Inflammatory macrophage treated with lipopolysaccharide for 1 hour (primary cell): Measurements from ENCODE around the gene BTNL3.
"Not testable (repeated sequence)": the region's sequence is repeated elsewhere in the genome, so short reads cannot be mapped to it uniquely, and the experiment has no call there.

Experiments used
- DNase-seq, 2 donors: peaks; one replicate each; pipeline ENCODE4 v3.0.0-alpha.2; 2020 to 2022

Gene BTNL3, protein sequence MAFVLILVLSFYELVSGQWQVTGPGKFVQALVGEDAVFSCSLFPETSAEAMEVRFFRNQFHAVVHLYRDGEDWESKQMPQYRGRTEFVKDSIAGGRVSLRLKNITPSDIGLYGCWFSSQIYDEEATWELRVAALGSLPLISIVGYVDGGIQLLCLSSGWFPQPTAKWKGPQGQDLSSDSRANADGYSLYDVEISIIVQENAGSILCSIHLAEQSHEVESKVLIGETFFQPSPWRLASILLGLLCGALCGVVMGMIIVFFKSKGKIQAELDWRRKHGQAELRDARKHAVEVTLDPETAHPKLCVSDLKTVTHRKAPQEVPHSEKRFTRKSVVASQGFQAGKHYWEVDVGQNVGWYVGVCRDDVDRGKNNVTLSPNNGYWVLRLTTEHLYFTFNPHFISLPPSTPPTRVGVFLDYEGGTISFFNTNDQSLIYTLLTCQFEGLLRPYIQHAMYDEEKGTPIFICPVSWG

GRCh38 chr5:180988592-180988991, at the start of gene BTNL3:
Gene BTNL3, plus strand, starts transcription at chr5:180988846. Its CDS starts 183 bp downstream, at chr5:180989029.
- DNase-seq, result no peak

GRCh38 chr5:180950291-180950949, 38.2 kb upstream of the BTNL3 start:
- no peak for DNase-seq

- no peak for DNase-seq
These were observed 29.0 kb upstream of the BTNL3 start for GRCh38 chr5:180959661-180960060.

GRCh38 chr5:180960209-180960608, 28.4 kb upstream of the BTNL3 start:
- no peak for DNase-seq

- no peak for DNase-seq
These were observed 19.2 kb upstream of the BTNL3 start for GRCh38 chr5:180969406-180969805.

DNA sequence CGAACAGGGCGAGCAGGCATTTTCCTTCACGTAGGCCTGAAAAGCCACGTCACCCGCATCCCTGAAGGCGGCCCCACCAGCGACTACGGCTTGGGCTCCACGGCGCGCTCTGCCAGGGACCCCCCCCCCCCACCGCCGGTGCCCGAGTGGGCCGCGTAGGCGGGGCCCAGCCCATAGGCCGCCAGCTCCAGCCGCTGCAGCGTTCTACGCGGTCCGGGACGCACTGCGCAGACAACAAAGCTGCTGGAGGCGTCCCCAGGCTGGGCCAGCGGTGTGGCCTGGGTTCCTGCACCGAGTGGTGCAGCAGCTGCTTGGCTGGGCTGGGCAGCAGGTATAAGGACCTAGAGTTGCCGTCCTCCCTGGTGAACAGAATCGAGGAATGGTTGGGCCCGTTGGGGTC, 18.3 kb upstream of the BTNL3 start:
- no peak for DNase-seq

- no peak for DNase-seq
These were observed 17.8 kb upstream of the BTNL3 start for GRCh38 chr5:180970875-180971274.

DNA sequence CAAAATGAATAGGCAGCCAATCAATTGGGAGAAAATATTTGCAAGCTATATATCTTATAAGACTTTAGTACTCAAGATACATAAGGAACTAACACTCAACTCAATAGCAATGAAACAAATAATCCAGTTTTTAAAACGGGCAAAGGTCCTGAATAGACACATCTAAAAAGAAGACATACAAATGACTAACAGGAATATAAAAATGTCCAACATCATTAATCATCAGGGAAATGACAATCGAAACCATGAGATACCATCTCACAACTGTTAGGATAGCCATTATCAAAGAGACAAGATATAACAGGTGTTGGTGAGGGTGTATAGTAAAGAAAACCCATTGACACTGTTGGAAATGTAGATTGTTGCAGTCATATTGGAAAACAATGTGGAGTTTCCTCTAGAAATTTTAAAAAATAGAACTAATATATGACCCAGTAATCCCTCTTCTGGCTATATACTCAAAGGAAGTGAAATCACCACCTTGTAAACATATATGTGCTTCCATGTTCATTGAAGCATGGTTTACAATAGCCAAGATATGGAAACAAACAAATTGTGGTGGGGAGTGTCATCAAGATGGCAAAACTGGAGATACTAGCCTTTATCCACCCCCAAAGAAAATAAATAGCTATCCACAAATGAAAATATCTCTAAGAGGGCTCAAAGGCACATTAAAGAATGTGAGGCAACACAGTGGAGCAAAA, 13.9 kb upstream of the BTNL3 start:
- DNase-seq, result no peak

DNA sequence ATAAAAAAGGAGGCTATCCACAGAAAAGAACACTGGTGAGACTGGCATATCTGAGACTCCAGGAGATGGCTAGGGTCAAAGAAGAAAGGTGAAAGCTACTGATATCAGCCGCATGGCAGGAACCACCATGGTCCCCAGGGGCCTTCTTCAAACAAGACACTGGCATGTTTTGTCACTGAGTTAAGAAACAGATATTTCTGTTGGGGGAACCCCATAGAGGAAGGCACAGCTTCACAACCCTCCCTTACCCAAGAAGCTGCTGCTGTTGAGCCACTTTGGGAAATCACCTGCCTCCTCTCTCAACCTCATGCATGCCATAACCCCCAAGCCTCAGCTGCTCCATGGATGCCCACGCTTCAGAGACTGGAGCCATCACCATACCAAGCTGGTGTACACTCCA, 13.3 kb upstream of the BTNL3 start:
- peak in 1 of 2 donors; percentile 21 for DNase-seq

DNA sequence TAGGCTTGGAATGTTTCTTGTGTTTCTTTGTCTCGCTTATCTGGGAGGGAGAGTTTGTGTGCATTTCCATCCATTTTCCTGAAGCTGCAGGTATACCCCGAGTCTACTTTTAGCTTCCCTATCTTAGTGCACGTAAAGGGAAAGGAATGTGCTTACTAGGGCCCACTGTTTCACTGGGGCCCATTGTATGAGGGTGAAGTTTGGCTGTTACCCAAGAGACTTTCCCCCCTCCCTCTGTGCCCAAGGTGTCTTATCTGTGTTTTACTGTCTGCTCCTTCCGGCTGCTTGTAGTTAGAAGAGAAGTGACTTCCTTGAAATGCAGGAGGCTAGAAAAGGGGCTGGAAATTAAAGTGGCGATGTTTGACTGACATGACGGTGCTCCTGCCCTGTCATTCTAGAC, 12.1 kb upstream of the BTNL3 start:
- no peak for DNase-seq

GRCh38 chr5:180977852-180978251, 10.8 kb upstream of the BTNL3 start:
- no peak for DNase-seq

- DNase-seq, result no peak
These were observed 6.5 kb upstream of the BTNL3 start for GRCh38 chr5:180982008-180982741.

DNA sequence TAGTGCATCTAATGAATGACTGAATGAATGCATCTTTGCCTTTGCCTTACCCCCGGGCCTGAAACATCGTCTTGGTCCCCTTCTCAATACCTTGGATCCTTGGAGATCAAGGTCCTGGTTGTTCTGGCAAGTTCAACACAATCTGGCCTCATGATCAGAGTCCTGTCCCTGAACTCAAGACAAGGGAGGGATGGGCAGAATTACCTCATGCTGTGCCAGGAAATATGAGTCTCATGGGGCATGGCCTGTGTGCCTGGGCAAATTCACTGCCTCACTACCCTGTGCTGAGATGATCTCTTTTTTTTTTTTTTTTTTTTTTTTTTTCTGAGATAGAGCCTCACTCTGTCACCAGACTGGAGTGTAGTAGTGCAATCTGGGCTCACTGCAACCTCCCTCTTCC, 630 bp upstream of the BTNL3 start:
- DNase-seq, result no peak

DNA sequence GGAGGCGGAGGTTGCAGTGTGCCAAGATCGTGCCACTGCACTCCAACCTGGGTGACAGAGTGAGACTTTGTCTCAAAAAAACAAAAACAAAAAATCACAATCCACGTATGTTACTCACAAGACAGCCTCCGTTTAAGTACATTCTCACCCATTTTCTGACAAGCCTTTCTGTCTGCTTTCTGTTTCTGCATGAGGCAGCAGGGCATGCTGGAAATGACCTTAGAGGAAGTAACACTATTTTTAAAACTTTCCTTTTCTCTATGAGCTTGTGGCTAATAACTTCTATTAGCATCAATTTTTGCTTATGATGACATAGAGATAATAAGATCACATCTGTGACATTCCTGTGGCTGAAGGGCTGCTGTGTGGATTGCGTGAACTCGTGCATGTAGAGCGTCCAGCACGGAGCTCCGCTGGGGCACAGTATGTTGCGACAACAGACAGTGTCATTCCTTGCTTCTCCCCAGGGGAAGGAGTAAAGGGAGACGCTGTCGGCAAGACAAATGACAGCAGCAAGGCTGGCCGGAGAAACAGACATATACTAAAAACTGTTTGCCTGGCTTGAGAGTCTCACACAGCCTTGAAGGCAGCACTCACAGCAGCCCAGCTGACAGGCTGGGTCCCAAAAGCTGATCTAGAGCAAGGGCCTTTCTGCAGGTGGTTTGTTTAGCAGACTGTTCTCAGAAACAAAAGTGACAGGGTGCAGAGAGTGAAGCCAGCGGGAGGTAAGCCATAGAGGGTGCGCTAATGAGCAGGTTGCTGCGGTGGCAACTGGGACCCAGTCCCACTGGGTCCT, 1.6 kb downstream of the BTNL3 start:
- no peak for DNase-seq

DNA sequence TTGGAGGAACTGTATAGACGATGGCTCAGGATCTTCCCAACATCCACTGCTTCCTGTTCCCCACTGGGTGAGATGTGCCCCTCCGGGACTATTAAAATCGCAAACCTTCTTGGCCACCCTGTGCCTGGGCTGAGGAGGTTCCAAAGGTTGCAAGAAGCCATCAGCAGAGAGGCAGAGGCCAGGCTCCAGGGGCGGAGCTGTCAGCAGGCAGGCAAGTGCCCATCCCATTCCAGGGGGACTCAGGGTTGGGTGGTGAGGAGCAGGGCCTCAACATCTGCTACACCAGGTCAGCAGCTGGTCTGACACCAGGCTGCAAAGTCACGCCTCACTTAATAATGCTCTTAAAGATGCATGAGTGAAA, 2.2 kb downstream of the BTNL3 start:
- no peak for DNase-seq

DNA sequence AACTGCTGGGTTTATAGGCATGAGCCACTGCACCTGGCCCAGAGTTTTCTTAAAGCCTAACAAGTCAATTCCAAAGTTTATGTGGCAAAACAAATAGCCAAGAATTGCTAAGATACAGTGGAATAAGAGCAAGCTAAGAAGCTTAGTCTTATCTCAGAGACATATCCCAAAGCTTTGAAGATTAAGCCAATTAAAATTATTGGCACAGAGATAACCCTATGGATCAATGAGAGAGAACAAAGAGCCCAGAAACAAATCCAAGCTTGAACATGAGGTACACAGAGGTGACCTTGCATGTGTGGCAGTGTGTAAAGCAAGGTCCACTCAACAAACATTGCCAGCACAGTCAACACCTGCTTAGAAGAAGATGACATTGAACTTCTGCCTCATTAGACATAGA, 13.3 kb downstream of the BTNL3 start:
- no peak for DNase-seq

- no peak for DNase-seq
These were observed 17.1 kb downstream of the BTNL3 start for GRCh38 chr5:181005791-181006190.

GRCh38 chr5:181008136-181008535, 19.5 kb downstream of the BTNL3 start:
- DNase-seq, result no peak

- DNase-seq, result not testable (repeated sequence)
These were observed 21.4 kb downstream of the BTNL3 start for GRCh38 chr5:181010018-181010417.

- DNase-seq, result not testable (repeated sequence)
These were observed 26.0 kb downstream of the BTNL3 start for GRCh38 chr5:181014654-181015053.

DNA sequence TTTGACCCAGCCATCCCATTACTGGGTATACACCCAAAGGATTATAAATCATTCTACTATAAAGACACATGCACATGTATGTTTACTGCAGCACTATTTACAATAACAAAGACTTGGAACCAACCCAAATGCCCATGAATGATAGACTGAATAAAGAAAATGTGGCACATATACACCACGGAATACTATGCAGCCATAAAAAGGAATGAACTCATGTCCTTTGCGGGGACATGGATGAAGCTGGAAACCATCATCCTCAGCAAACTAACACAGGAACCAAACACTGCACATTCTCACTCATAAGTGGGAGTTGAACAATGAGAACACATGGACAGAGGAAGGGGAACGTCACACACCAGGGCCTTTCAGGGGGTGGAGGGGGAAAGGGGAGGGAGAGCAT, 28.8 kb downstream of the BTNL3 start:
- not testable (repeated sequence) for DNase-seq

GRCh38 chr5:181020688-181021087, 32.0 kb downstream of the BTNL3 start:
- no peak for DNase-seq
